22Rv1 (cell line): ENCODE data around the gene TTYH2.

ENCODE experiments used
- CTCF ChIP-seq: fragments of 450-650 bp; IDR thresholded peaks from 2 replicates; pipeline ENCODE4 v1.5.1; 2017; ENCODE audit warnings: mild to moderate bottlenecking
- ZFX ChIP-seq: fragments of 450-650 bp; IDR thresholded peaks from 2 replicates; pipeline ENCODE4 v1.6.1; 2017; ENCODE audit warnings: antibody characterized with exemption, borderline replicate concordance

GRCh38 chr17:74234486-74234885 lies 21.1 kb downstream of the TTYH2 start:
- TF ChIP-seq CTCF = no peak
- TF ChIP-seq ZFX = no peak
